Right hindlimb (tissue), 1 donor: Measurements from ENCODE around the gene ATP8A2.
A peak's percentile ranks its signal among the peaks of the same experiment; 100 is the strongest.
"Not testable (repeated sequence)": the region's sequence is repeated elsewhere in the genome, so short reads cannot be mapped to it uniquely, and the experiment has no call there.

Experiments
- DNase-seq: peaks from one replicate; pipeline ENCODE4 v3.0.0-alpha.2; 2018

ATP8A2 gene

DNA sequence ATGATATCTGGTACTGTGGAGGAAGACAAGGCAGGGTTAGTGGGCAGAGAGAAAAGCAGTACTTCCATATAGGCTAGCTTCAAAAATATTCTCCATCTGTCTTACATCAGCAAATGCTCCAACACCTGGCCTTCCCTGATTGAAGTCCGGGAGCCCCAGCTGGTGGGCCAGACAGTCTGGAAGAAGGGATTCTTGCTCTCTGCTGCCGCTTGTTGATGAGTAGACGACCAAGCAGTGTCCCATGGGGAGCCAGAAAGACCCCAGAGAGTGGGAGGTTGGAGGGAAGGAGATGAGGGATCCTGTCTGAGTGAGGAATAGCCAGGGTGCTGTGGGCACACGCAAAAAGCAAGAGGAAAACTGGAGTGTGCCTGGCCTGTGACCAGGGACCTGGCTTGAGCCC lies 95.1 kb downstream of the ATP8A2 start:
- DNase-seq = no peak

DNA sequence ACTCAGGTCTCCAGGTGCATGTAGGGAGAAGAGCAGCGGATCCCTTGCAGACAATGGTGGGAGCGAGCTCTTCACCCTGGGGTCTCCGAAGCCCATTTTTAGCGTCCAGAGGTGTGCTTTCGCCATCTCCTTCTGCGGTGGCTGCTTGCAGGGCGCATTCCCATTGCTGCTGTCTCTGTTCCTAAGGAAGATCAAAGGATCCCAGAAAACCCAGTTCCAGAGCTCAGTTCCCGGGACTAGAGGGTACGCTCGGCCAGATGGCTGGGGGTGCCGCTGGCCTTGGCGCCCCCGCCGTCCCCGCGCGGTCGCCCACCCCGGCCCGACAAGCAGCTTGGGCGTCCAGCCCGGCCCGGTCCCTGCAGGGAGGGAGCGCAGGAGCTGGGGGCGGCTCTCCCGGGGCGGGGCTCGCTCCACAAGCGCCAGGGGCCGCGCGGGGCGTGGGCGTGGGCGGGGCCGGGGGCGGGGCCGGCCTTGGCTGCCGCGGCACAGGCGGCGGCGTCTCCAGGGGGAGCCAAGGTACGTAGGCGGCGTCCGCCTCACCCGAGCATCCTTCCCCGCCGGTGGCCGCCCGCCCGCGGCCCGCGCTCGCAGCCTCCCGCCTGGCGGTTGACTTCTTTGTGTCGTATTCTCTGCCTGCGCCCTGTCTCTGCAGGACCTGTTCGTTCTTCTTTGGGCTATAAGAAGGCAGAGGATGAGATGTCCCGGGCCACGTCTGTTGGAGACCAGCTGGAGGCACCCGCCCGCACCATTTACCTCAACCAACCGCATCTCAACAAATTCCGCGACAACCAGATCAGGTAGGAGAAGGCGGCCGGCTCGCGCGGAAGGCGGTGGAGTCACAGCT lies 96.8 kb downstream of the ATP8A2 start:
- peak; percentile 56 for DNase-seq

DNA sequence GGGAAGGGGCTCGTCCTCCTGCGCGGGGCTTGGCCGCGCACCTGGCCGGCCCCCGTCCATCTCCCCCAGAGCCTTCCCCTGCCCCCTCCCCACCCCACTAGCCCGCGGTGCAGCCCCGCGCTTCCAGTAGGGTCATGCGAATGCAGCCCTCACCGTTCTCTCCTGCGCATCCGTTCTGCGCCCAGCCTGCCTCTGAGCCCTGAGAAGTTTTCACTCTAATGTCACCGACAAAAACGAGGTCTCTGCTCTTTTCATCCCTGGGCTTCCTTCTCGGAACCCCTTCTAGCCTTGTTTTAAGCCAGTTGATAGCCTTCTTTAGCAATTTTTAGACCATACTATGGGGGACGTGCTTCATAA lies 97.4 kb downstream of the ATP8A2 start:
- DNase-seq = no peak

DNA sequence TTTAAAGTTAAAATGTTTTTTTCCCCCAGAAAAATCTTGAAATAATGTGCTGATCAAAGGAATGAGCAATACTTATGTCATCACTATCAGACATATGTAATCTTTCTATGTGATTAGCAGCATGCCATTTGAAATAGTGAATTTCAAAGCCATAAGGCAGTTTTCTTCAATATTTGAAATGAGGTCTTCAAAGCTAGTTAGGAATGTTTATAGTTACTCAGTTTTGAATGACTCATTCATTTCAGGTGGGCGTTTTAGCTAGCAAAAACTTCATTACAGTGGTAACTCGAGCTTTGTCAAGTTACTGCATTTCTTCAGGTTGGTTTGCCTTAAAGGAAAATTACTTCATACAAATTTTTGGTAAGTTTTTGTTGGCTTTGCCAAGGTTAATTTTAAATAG lies 102.1 kb downstream of the ATP8A2 start:
- no peak for DNase-seq

DNA sequence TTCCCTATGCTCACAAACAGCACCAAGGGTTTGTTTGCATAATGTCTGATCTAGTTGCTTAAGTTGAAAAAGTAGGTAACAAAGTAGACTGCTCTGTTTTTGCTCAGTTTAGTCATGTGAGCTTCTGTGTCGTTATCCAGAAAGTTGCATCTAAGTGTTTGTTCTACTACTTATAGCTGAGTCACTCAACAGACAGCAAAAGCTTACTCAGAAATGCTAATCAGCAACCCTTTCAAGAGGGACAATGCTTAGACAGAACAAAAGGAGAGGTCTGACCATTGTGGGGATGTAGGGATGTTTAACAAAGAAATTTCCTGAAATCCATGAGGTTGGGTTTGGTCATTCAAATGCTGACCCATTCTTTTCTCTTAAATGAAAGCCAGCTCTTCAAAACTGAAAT lies 106.4 kb downstream of the ATP8A2 start:
- DNase-seq = no peak

DNA sequence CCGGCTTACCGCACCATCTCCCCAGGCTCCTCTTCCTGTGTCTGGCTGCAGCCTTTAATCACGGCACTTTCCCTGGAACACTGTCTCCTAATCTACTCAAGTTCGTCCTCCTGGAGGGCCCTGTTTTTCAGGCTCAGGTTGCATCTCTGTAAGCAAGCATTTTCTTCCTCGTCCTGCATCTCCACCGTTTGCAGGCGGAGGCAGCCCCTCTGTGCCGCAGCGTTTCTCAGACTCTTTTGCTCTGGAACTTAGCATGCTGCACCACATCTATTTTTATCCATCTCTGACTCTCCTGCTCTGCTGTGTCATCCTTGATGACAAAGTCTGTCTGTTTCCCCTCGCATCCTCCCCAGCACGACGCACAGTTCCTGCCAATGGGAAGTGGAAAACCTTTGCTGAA lies 117.5 kb downstream of the ATP8A2 start:
- no peak for DNase-seq

DNA sequence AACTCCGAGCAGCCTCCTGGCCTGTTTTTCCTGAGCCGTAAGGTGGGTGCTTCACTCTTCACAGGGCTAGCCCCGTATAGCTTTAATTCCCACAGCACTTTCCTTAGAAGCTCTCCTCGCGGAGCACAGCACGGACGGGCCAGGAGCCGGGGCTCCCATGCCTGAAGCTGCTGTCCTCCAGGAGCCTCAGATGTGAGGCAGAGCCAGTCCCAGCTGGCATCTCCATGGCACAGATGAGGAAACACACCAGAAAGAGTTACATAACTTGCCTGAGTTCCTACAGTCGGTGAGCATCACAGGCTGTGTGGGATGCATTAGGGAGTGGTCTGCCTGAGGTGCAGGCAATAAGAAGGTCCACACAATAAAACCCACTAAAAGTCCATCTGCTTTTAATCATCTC lies 118.5 kb downstream of the ATP8A2 start:
- no peak for DNase-seq

DNA sequence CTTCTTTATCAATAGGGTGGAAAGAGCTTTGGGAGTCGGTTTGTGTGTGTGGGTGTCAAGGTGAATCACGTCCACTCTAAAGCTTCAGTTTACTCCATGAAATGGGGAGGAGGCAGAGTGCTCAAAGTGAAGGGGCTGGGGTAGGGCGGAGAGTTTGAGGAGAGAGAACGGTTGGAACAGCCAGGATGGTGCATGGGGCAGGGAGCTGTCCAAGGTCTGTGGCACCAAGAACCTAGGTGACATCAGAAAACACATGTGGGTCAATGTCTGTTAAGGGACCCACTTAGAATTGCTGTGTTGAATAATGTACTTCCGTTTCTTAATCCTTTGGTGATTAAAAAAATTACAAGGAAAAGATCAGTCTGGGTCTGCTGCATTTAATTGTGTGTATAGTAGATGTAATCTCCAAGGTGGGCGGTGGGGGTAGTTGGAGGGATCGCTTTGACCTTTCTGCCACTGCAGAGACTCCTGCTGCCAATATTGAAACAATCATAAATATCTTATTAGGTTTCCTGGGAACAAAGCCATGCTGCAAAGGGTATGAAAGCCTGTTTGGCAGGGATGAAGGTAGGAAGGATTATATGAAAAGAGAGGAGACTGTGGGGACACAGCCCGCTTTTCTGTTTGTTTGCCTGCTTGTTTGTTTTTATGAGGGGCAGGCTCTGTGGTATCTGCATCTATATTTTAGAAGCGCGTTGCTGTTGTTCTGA lies 122.3 kb downstream of the ATP8A2 start:
- DNase-seq = no peak

DNA sequence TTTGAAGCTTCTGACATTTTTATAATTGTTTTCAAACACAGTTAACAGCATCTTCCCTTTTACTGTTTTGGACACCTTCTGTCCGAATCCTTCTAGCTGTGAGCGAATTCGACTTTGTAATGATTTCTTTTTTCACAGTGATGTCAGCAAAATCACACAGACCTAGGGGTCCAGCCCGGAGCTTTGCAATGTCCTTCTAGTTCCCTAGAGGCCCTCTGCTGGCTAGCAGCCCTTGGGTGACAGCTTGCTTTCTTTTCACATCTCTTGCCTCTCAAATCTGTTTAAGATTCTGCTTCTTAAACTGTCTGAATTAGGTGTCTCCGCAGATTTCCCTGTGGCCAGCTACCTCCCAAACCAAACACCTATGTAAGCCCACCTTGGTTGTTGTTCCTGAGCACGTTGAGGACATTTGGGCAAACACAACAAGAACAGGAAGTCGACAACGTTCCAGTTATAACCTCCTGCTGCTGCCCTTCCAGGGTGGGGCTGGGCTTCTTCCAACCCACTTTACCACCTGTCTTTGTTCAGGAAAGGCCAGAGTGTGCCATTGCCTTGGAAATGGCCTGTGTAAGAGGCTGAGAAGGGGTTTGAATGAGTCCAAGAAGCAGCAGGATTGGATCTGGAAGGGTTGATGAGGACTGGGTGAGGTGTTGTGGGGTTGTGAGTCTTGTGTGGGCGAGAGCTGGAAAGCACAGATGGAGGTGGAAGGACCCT lies 123.1 kb downstream of the ATP8A2 start:
- no peak for DNase-seq

DNA sequence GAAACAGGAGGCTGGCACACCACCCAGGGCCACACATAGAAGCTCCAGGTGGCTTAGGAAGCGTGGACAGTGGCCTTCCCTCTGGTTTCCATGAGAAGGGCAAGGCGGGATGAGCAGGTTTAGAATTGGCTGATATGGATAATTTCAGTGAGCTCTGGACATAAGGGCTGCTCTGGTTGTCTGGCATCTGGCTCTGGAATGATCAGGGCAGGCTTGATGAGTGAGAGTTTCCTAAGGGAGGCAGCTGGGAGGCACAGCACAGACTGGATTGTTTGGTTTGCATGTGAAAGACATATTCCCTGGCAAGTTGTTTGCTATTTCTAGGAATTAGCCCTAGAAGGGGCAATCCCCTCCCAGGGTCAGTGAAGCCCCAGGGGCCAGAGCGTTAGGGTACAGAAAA lies 129.5 kb downstream of the ATP8A2 start:
- DNase-seq = no peak

DNA sequence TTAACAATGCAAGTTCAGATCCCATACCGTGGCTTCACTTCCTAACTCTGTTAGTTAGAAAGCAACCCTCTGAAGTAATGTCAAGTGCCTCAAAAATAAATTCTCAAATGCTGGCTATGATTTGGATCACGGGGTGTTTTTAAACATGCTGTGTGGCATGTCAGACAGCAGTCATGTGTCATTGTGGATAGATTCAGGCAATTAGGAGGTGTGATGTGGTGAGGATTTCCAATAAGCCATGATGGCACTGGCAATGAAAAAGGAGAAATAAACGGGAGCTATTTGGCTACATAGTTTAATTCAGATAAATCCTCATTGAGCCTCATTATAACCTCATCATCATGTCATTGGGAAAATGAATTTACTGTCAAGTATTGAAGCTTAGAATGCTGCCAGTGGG lies 130.3 kb downstream of the ATP8A2 start:
- no peak for DNase-seq

DNA sequence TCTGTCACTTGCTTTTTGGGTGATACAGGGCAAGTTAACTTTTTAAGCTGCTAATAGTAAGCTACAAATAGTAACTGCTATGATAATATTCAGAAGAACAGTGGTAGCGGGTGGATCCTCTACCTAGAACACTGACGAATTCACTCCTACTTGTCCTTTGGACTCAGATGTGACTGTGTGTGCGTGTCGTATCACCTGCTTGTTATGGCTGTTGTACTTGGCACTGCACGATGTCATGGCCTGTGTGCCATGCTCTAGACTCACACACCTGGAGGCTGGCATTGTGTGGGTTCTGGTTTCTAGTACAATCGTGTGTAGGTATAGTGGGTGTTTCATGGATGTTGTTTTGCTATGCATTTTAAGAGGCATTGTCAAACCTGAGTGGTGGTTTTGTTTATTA lies 130.8 kb downstream of the ATP8A2 start:
- no peak for DNase-seq

DNA sequence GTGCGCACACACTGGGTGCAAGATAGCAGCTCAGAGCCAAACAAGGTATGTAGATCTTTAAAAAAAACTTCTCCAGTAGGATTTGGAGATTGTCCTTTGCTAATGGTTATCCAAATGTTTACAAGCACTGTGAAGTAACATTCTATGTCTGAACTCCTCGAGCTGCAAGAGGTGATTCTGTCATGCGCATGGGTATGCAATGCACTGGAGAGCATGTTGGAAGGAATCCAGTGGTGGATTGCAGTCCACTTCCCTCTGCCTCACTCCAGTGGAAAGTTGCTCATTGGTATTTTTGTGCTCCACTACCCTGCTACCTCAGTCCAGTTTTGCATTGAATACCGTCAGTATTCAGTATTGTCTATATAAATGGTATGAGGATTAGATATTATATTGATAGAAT lies 132.1 kb downstream of the ATP8A2 start:
- DNase-seq = no peak

DNA sequence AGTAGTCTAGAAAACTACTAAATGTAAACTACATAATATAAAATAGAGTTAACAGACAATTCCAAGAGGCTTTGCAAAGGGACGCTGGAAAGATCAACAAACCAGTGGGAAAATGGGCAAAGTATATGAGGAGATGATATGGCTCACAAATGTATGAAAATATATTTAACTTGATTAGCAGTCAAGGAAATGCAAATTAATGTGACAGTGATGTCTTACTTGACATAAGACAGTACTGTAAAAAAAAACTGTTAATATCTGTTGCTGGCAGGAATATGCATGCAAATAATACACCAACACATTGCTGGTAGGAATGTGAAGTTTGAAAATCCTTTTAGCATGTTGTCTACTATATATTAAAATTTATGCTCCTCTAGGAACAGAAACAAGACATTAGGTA lies 136.1 kb downstream of the ATP8A2 start:
- no peak for DNase-seq

DNA sequence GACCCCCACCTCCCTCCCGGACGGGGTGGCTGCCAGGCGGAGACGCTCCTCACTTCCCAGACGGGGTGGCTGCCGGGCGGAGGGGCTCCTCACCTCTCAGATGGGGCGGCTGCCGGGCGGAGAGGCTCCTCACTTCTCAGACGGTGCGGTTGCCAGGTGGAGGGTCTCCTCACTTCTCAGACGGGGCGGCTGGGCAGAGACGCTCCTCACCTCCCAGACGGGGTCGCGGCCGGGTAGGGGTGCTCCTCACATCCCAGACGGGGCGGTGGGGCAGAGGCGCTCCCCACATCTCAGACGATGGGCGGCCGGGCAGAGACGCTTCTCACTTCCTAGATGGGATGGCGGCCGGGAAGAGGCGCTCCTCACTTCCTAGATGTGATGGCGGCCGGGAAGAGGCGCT lies 141.3 kb downstream of the ATP8A2 start:
- not testable (repeated sequence) for DNase-seq

DNA sequence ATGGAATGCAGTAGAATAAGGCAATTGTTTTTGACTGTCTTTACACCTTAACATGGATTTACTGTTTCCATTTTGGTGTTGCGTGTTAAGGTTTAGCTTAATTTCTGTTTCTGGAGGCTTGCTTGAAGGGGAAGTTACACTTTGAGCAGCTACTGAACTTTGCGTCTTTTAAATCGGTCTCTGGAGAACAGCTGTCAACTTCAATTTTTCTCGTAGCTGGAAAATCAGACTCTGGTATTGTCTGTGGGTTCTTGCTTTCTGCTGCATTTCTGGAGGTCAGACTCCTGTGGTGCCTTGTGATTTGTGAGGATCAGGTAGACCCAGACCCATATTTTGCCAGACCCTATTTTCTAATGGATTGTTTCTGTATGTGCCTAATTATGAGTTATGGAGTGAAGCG lies 146.7 kb downstream of the ATP8A2 start:
- DNase-seq = no peak

DNA sequence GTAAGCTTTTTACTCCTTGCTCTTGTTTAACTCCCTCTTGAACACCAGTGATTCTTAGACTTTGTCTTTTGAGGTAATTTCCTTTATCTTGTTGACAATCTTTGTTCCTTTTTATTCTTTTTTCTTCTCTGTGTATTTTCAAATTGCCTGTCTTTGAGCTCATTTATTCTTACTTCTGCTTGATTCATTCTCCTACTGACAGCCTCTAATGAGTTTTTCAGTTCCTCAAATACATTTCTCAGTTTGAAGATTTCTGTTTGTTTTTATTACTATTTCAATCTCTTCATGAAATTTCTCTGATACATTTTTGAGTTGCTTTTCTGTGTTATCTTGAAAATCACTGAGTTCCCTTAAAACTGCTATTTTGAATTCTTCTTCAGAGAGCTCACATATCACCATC lies 154.1 kb downstream of the ATP8A2 start:
- no peak for DNase-seq

DNA sequence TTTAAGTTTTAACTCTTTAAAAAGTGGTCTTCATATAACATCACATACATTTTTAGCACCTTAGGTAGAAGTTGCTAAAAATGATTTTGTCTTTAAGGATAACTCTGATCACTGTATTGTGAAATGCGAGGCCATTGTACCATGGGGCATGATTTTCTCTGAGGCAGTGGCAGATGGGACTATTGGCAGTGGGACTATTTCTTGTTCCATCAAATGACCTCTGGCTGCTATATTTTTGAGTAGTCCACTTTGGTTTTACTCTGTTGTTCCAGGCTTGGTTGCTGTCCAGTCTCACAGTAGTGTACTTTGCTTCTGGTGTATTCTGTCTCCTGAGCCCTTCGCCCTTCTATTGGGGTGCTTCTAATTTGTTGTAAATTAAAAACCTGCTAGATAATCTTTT lies 156.5 kb downstream of the ATP8A2 start:
- no peak for DNase-seq

DNA sequence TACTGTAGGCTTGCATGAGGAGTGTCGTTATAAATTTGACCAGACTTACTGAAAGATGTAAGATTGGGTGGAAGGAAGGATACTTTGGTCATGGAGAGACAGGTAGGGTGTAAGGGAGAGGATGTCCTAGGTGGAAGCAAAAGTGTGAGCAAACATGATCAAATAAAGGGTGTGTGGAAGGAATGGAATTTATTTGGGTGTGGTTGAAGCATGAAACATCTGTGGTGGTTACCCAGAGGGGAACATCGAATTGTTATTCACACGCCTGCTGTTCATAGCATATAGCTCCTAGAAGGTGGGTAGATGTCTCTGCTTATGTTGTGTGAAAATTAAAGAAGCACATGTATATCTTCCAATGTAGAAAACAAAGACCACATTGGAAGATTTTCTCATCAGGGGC lies 157.7 kb downstream of the ATP8A2 start:
- no peak for DNase-seq

DNA sequence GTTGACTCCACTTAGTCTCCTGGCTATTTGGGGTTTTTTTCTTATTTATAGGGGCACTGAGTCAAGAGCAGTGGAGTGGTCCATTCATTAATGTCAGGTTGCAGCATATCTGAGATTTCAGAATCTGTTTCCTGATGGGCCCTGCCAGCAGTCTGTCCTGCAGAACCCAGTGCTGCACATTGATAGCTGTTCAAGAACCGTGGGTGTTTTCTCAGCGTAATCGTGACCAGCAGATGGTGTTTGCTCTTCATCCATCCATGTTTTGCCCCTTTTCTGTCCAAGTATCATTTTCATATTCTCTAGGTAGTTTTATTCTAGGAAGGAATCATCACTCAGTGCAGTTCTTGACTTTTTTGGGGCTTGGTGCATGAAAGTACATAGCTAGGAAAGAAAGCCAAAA lies 166.5 kb downstream of the ATP8A2 start:
- DNase-seq = no peak

DNA sequence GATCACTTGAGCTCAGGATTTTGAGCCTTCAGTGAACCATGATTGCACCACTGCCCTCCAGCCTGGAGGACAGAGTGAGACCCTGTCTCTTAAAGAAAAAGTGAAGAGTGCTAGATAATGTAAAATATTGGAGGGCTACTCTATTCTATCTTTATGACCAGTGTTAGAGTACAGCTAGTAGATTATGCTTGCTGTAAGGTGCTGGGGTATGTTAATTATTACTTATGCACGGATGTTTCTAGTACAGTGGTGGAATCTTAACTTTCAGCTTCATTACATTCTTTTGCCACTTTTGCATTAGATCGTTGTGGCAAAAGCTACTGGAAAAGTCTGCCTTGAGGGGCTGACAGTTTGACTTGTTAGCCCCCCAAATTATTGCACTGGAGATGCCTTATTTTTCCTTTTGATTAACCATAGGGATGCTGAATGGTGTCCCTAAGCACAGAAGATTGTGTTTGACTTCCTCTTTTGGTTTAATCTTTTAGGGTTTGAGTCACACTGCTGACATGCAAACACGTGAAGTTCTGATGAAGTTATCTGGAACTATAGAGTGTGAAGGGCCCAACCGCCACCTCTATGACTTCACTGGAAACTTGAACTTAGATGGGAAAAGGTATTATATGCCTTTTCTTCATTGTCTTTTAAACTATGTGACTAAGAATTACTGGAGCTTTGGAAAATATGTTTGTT lies 169.8 kb downstream of the ATP8A2 start:
- DNase-seq = no peak

DNA sequence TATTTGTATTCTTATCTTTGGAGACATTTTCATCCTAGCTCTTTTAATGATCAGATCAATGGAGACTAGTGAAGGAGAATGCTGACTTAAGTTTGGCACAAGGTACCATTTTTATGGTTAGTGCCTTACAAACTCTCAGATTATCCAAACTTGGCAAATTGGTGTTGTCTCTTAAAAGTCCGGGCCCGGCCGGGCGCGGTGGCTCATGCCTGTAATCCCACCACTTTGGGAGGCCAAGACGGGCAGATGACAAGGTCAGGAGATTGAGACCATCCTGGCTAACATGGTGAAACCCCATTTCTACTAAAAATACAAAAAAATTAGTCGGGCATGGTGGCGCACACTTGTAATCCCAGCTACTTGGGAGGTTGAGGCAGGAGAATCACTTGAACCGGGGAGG lies 177.2 kb downstream of the ATP8A2 start:
- DNase-seq = not testable (repeated sequence)

DNA sequence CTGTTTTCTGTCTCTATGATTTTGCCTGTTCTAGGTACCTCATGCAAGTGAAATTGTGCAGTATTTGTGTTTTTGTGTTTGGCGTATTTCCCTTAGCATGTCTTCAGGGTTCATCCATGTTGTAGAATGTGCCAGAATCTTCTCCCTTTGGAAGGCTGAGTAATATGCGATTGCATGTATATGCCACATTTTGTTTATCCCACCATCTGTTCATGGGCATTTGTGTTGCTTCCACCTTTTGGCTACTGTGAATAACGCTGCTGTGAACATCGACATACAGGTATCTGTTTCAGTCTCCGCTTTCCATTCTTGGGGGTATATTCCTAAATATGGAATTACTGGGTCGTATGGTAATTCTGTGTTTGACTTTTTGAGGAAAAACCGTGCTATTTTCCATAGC lies 190.0 kb downstream of the ATP8A2 start:
- no peak for DNase-seq
